Uterus (tissue), 4 donors: Measurements from ENCODE around the gene PCLO. TPM values are rescaled to one million over a fixed set of nuclear protein-coding genes. Genes with fewer than 3 reads are reported as not detected.
A peak's percentile ranks its signal among the peaks of the same experiment; 100 is the strongest.

Experiments
- DNase-seq, 2 donors: peaks; one replicate each; pipeline ENCODE4 v3.0.0-alpha.2; 2019 to 2020
- H3K27ac ChIP-seq, 2 donors: fragments of 200-600 bp; sonication (generic); 1 replicate in 1 of 2; 2 replicates in 1 of 2; pipeline ENCODE4 v1.5.1; 2016 to 2018
- H3K27me3 ChIP-seq, 2 donors: fragments of 200-600 bp; sonication (generic); one replicate each; pipeline ENCODE4 v1.5.1; 2018 to 2019; ENCODE audit warnings: control low read depth in 1 of 2
- H3K36me3 ChIP-seq, 2 donors: fragments of 200-600 bp; sonication (generic); one replicate each; pipeline ENCODE4 v1.5.1; 2019; ENCODE audit warnings: control low read depth in 1 of 2
- H3K4me1 ChIP-seq, 2 donors: fragments of 200-600 bp; sonication (generic); one replicate each; pipeline ENCODE4 v1.5.1; 2018 to 2019; ENCODE audit warnings: control low read depth in 1 of 2
- H3K4me3 ChIP-seq, 2 donors: fragments of 200-600 bp; sonication (generic); 1 replicate in 1 of 2; 2 replicates in 1 of 2; pipeline ENCODE4 v1.5.1; 2018 to 2019; ENCODE audit warnings: mild to moderate bottlenecking in 1 of 2
- H3K9me3 ChIP-seq, 2 donors: fragments of 200-600 bp; sonication (generic); one replicate each; pipeline ENCODE4 v1.5.1; 2019; ENCODE audit warnings: control low read depth in 1 of 2
- CTCF ChIP-seq, 4 experiments: fragments of 200-600 bp in 2 of 4; fragments of 450-650 bp in 2 of 4; sonication (generic) in 2 of 4; IDR thresholded peaks; one replicate each; pipeline ENCODE4 v1.5.1; 2016 to 2019; ENCODE audit warnings: antibody characterized with exemption in 4 of 4, mild to moderate bottlenecking in 2 of 4, moderate library complexity in 1 of 4
- POLR2A ChIP-seq, 2 donors: fragments of 450-650 bp; IDR thresholded peaks; one replicate each; pipeline ENCODE4 v1.6.1; 2016; ENCODE audit warnings: antibody characterized with exemption in 2 of 2, mild to moderate bottlenecking in 1 of 2, moderate library complexity in 1 of 2
- intact Hi-C: fragments of 100-400 bp; cut with DNase I; formaldehyde crosslinking; loops from one replicate; pipeline ENCODE4 v1.15.1; 2023; ENCODE audit warnings: low total_unique reads
- total RNA-seq, 4 donors: library from RNA; depleted of rRNA in 3 of 4; stranded (reverse); fragments of >200 nt in 3 of 4; gene quantifications; one replicate each; pipeline versions ENCODE4 v1.1.0 to v1.2.4, GENCODE V29; 2014 to 2023
- donor health status: DM: yes; HTN: yes; CAD: no.

PCLO gene
- total RNA-seq, 4 donors from 2014 or later, result 0.26 to 4.4 (median 1.4) TPM

- no peaks in the 10 kb centered on the region for H3K9me3 ChIP-seq
- TF ChIP-seq POLR2A (IDR thresholded peaks at IDR 0.05) (no peak), CTCF (IDR thresholded peaks at IDR 0.05) (no peak)
- no peak overlapping the region for H3K27ac ChIP-seq
- no peak for DNase-seq
- H3K36me3 ChIP-seq, result no peaks in the 10 kb centered on the region
- intact Hi-C loops, result no loop called here
- H3K4me3 ChIP-seq, result no peak overlapping the region
- no peaks in the 10 kb centered on the region for H3K4me1 ChIP-seq
- H3K27me3 ChIP-seq, result no peaks in the 10 kb centered on the region
Measured at GRCh38 chr7:82732677-82733076, 430.0 kb downstream of the PCLO start.

DNA sequence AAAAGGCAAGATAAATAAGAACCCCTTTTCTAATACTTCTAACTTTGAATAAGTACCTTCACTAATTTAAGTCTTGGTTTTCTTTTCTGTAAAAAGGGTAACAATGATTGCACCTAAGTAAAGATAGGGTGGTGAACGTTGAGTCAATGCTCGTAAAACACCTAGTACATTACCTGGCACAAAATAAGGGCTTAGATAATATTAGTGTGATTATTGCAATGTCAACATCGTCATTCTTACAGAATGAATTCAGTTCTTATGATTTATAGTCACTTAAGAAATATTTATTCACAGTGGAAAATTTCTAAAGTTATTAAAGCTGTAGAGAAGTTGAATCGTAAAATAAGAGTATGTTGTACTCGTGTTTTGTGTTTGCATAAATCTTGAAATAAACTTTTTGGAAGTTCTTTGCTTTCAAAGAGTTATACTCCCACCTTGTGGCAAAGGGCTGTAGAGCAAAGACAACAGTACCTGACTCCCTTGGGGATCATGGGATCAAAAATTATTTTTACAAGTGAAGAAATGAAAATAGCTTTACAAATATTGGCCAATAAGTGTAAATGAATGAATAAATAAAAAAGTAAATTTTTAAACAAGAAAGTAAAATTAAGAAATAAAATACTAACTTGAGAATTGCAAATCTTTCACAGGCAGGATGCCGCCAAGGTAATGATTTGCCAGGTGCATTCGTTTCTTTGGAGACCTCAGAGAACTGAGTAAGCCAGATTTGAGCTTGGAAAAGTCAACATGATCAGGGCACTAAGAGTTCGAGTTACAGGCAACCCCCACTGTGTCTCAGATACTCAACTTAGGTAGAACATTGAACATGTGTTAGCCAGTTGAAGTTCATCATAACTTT is 433.3 kb downstream of the PCLO start:
- no peaks in the 10 kb centered on the region for H3K9me3 ChIP-seq

DNA sequence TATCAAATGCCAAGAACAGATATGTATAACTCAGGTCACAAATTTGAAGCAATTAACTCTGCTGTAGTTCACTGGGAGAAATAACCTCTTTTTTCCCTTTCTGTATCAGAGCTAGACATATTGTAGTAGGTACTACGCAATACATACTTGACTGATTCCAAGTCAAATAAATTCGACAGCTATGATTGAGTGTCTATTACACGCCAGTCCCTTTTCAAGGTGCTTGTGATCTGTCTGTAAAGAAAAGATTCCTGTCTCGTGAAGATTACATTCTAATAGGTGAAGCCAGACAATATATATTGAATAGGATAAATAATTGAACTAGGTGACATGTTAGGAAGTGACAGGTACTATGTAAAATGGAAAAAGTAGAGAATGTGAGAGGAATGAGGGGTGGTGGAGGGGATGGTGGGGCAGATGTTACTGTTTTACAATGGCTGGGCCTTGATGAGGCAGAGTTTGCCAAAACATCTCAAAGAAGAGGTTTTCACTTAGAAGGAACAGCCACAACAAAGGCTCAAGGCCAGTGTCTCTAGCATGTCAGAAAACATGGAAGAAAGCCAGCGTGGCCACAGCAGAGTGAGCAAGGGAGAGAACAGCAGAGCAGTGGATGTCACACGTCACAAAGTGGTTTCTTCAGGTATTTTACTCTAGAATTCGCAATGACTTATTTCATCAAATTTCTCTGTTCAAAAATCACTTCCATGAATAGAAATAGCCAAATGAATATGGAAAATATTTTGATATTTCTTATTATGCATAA is 436.5 kb downstream of the PCLO start:
- TF ChIP-seq POLR2A (IDR thresholded peaks at IDR 0.05) (no peak), CTCF (IDR thresholded peaks at IDR 0.05) (no peak)
- Histone ChIP-seq H3K4me3 (no peak overlapping the region), H3K27ac (no peak overlapping the region), H3K36me3 (no peaks in the 10 kb centered on the region), H3K9me3 (no peaks in the 10 kb centered on the region), H3K4me1 (no peaks in the 10 kb centered on the region), H3K27me3 (no peaks in the 10 kb centered on the region)
- intact Hi-C loops, result no loop called here
- DNase-seq, result no peak

More for the DNA sequence above, 433.3 kb downstream of the PCLO start:
- no peak for DNase-seq
- Histone ChIP-seq H3K4me3 (no peak overlapping the region), H3K27me3 (no peaks in the 10 kb centered on the region), H3K36me3 (no peaks in the 10 kb centered on the region), H3K27ac (no peak overlapping the region), H3K4me1 (no peaks in the 10 kb centered on the region)
- peak in 1 of 4 experiments; percentile 17 for TF ChIP-seq CTCF (IDR thresholded peaks at IDR 0.05)
- no peak for TF ChIP-seq POLR2A (IDR thresholded peaks at IDR 0.05)
- intact Hi-C loops, result no loop called here

DNA sequence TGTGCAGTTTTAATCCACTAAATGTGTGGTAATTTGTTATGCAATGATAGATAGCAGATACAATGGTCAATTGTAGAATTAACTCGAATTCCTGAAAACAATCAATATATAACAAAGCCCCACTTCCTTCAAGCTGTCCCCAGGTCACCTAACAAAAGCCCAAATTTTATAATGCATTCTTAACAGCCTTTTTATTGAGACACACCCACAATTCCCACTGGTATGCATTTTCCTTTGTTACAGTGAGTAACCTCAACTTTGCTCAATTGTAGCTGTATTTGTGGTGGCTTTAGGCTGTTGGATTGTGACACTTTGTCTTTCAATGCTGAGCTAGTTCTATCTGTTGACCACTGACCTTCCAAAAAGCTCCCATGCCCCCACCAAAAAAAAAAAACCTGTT is 439.3 kb downstream of the PCLO start:
- no peak overlapping the region for H3K4me3 ChIP-seq
- H3K9me3 ChIP-seq, result no peaks in the 10 kb centered on the region
- TF ChIP-seq CTCF (IDR thresholded peaks at IDR 0.05) (no peak), POLR2A (IDR thresholded peaks at IDR 0.05) (no peak)
- H3K27me3 ChIP-seq, result no peaks in the 10 kb centered on the region
- intact Hi-C loops, result no loop called here
- no peak for DNase-seq
- H3K4me1 ChIP-seq, result no peaks in the 10 kb centered on the region
- no peak overlapping the region for H3K27ac ChIP-seq
- H3K36me3 ChIP-seq, result no peaks in the 10 kb centered on the region

DNA sequence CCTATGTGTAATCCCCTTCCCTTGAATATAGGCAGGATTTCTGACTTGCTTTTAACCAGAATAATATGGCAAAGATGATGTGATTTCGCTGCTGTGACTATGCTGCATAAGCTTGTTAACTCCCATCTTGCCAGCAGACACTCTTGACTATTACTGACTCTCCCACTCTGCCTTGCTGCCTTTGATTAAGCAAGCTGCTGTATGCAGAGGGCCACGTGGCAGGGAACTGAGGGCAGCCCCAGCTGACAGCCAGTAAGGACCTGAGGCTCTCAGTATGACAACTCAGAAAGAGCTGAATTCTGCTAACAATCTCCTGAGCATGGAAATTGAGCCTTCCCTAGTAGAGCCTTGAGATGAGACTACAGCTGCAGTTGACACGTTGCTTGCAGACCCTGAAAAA is 439.7 kb downstream of the PCLO start:
- DNase-seq, result no peak
- Histone ChIP-seq H3K36me3 (no peaks in the 10 kb centered on the region), H3K27me3 (no peaks in the 10 kb centered on the region), H3K9me3 (no peaks in the 10 kb centered on the region), H3K4me1 (no peaks in the 10 kb centered on the region), H3K4me3 (no peak overlapping the region), H3K27ac (no peak overlapping the region)
- TF ChIP-seq POLR2A (IDR thresholded peaks at IDR 0.05) (no peak), CTCF (IDR thresholded peaks at IDR 0.05) (no peak)
- intact Hi-C loops, result no loop called here
